ENCODE data around the gene SDHAF2.

DNA sequence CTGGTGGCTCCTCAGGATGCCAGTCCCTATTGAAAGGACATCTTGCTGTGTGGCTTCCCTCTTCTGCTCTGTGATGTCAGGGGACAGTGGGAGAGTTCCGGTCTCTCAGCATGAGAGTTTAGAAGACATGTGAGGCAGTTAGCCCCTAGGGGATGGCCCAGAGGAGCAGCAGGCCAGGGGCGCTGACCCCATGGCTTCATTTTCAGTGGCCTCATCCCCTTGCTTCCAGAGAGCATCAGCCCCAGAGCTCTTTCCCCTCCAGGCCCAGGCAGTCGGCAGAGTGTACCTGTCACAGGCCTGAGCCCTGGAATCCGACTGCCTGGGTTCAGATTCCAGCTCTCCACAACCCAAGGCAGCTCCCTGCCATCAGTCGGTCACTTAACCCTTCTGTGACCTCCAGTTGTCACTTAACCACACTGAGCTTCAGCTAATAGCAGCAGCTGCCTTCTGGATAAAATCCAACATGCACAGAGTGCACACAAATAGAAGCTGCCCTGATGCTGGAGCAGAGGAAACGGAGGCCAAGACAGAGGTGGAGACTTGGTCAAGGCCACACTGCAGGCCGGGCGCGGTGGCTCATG lies 64.5 kb downstream of the SDHAF2 start:
- TF ChIP-seq, protein P1, sequence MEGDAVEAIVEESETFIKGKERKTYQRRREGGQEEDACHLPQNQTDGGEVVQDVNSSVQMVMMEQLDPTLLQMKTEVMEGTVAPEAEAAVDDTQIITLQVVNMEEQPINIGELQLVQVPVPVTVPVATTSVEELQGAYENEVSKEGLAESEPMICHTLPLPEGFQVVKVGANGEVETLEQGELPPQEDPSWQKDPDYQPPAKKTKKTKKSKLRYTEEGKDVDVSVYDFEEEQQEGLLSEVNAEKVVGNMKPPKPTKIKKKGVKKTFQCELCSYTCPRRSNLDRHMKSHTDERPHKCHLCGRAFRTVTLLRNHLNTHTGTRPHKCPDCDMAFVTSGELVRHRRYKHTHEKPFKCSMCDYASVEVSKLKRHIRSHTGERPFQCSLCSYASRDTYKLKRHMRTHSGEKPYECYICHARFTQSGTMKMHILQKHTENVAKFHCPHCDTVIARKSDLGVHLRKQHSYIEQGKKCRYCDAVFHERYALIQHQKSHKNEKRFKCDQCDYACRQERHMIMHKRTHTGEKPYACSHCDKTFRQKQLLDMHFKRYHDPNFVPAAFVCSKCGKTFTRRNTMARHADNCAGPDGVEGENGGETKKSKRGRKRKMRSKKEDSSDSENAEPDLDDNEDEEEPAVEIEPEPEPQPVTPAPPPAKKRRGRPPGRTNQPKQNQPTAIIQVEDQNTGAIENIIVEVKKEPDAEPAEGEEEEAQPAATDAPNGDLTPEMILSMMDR (conservative IDR thresholded peaks at IDR 0.05 in 1 of 2, IDR thresholded peaks at IDR 0.05 in 1 of 2; ENCODE audit: extremely low read depth in 1 of 2, insufficient read depth in 1 of 2, low read depth in 1 of 2, low read length in 2 of 2): no peak
- no peak for TF ChIP-seq EZH2 (IDR thresholded peaks at IDR 0.05; ENCODE audit: borderline replicate concordance, low read length)
